ENCODE measurements around the gene SLC25A29. TPM values are rescaled to one million over a fixed set of nuclear protein-coding genes. Genes with fewer than 3 reads are reported as not detected.

The SLC25A29 gene

Small RNA genes within 50 kb of the gene (small RNA-seq; reads per million reads assigned to genes)
- gene MIR345 (ENCODE audit: insufficient read depth) (1,176 reads per million, percentile 99 among the genes with 10 or more reads in this experiment), gene RN7SL523P (ENCODE audit: insufficient read depth) (not detected)
